Ecto neural progenitor cell (in vitro differentiated cells): Measurements from ENCODE around the gene MAGI1.

Experiments used
- DNase-seq: peaks from one replicate; pipeline ENCODE4 v3.0.0-alpha.2; 2018; ENCODE audit warnings: low spot score

The MAGI1 gene

DNA sequence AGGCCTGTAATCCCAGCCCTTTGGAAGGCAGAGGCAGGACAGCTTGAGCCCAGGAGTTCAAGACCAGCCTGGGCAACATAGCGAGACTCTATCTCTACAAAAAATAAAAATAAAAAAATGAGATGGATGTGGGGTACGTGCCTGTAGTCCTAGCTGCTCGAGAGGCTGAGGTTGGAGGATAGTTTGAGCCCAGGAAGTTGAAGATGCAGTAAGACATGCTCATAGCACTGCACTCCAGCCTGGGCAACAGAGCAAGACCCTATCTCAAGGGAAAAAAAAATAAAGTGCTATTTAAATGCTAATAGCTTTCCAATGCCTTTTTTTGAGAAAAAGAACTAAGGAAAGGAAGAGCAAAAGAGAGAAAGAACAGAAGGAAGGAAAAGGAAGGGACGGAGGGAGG, 94.5 kb downstream of the MAGI1 start:
- DNase-seq = no peak

DNA sequence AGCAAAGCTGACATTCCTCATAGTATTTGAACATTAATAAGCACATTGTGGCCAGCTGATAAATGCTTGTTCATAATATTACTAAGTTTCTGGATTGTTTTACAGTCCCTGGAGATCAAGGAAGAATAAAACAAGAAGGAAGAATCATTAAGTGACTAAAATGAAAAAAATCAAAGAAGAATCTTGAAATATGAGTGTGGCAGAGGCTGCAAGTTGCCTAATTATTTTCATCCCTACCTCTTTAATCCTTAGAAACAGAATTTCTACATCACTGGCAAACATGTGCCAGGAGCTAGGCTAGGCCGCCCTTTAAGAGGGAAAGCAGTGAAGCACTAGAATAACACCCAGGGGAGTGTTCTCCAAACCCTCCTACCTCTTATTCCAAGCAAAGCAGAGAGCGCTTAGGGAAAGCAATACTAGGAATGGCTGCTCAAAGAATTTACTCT, 98.9 kb downstream of the MAGI1 start:
- no peak for DNase-seq

DNA sequence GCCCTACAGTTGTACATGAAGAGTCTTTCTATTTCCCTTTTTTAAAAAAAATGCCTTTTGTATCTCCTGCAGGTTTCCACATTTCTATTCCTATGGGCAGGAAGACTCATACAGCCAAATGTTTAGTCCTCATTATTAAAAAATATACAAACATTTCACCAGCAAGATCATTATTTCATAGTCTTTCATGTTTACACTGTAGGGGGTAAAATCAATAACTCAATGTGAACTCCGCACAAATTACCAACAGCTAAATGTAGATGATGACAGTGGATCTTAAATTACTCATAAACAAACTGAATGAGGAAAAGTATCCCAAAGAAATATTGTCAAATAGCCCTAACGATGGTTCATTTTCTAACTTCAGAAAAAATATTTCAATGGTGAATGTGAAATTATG, 99.5 kb downstream of the MAGI1 start:
- DNase-seq = no peak

DNA sequence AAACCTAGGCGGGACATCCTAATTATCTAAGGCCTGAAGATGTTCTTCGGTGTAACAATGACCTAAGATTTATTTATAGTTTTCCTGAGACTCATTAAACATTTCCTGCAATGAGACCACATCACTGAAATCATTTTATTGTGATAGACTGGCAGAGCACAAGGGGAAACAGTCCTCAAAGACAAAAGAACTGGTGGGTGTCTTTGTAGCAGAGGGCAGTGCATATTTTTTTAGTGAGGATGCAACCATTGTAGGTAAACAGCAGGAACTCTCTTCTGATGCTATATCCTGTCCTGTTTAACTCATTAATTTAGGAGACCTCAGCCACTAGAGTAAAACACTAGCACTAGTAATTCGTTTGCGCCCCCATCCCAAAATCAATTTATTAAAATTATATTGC, 100.0 kb downstream of the MAGI1 start:
- no peak for DNase-seq

DNA sequence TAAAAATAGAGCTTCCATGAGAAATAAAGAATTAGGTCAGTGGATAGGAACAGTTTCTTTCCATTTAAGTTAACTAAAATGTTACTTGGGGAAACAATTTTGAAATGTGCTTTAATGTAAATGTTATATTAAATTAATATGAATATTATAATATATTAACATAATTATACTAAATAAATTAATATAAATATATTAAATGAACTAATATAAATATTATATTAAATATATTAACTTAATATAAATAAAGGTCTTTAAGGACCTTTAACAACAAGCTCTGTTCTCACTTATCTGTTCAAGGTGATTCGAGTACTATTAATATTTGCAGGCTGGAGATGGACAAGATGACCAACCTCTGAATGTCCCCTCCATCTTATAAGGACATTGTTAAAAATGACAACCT, 100.6 kb downstream of the MAGI1 start:
- no peak for DNase-seq

DNA sequence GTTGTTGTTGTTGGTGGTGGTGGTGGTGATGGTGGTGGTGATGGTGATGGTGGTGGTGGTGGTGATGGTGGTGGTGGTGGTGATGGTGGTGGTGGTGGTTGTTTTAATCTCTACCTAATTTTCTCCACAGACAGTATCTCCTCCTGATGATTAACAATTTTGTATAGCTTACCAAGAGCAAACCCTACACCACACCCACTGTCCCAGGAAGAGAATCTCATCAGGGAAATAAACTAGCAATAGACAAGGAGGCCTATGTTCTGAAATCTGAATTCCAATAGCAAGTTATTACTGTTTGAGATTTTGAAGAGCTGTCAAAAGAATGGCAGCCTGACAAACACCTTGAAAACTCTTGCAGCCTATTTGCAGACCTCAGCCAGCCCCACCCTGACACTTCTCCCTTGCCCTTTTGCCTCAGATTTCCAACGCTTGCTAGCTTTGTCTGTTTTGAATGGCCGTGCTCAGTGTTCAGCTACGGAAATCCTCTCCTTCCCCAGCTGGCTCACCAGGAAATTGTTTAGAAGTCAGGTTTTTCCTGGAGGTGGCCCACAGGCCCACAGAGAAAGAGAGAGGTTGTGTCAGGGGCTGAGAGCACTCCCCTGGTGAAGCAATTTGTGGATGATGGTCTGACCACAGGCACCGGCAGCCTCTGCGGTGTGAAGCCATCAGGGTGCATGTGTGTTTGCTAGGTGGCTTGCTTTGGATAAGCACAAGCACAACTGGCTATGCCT, 101.6 kb downstream of the MAGI1 start:
- DNase-seq = peak; percentile 54

DNA sequence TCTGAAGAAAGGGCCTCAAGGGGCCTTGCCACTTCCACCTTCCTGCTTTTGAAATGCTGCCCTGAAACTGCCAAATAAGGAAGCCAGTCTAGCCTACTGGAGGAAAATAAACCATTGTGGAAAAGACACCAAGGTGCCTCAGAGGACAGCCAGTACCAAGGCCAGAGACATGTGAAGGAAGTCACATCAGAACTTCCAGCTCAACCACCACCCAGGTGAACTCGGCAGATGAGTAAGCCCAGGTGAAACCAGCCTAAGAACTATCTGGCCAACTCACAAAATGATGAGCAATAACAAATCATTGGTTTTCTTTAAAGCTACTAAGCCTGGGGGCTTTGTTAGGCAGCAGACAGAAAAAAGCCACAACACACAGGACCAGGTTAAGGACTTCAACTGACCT, 103.0 kb downstream of the MAGI1 start:
- DNase-seq = no peak

DNA sequence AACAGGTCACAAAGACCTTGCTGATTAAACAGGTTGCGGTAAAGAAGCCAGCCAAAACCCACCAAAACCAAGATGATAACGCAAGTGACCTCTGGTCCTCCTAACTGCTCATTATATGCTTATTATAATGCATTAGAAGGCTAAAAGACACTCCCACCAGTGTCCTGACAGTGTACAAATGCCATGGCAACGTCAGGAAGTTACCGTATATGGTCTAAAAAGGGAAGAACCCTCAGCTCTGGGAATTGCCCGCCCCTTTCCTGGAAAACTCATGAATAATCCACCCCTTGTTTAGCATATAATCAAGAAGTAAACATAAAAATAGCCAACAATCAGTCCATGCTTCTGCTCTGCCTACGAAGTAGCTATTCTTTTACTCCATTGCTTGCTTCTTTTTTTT, 108.1 kb downstream of the MAGI1 start:
- no peak for DNase-seq

DNA sequence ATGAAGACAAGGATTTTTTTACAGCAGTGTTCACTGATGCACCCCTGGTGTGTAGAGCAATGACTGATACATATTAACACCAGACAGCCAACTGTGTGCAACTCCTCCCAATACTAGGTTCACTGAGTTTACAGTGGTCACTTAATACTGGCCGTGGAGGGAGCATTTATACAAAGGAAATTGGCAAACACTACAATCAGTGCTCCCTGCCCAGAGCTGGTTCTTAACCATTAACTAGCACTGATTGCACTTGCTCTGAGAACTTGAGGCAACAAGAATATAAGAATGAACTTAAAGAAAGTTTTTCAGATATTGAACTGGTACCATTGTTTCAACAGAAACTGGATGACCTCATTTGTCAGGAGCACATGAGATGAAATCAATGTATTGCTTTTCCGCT, 110.6 kb downstream of the MAGI1 start:
- no peak for DNase-seq

DNA sequence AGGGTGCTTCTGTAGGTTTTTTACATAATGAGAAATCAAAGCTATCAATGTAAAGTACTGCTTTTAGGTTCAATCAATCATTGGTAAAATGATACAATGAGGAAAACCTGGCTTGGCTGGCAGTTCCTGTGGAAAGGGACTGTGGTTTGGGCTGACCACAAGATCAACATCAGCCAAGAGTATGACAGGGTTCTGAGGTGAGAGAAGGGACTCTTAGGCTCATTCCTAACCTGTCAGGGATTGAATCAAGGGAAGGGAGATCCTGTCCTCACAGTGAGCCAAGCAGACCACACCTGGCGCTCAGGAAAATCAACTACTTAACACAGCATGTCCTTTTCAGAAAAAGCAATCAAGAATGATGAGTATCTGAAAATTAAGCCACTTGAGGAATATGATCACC, 111.1 kb downstream of the MAGI1 start:
- DNase-seq = no peak

DNA sequence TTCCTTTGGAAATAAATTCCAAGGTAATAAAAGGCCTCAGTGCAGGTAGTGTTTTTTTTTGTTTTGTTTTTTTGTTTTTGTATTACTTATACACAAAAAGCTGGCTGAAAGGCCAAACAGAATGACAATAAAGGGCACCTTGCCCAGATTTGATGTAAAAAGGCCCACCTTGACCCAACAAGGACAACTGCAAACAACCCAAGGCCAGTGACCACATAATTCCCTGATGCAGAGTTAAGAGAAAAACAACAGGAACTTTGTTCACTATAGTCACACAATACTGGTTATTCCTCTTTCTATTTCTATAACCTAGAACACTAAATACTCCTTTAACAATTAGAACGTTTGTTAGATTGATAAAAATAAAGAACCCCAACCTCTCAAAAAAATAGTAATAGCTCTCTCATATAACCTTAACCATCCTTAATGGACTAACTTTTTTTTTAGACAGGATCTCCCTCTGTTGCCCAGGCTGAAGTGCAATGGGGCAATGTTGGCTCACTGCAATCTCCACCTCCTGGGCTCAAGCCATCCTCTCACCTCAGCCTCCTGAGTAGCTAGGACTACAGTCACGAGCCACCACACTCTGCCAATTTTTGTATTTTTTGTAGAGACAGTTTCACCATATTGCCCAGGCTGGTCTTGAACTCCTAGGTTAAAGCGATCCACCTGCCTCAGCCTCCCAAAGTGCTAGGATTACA, 113.3 kb downstream of the MAGI1 start:
- DNase-seq = no peak

DNA sequence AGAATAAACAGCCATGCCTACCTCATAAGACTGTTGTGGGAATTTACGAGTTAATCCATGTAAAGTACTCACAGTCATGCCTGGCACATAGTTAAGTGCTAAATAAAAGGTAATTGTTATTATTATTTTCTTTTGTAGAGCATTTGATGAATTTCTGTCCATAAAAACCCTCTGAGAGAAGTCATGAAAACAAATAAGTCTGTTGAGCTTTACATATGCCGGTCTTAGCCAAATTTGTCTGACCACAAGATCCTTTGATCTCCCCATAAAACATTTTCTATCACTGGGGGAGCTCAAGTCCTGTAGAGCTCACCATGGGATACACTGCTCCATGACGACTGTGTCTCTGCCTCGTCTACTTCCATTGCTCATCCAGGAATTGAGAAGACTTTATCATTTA, 114.0 kb downstream of the MAGI1 start:
- no peak for DNase-seq

DNA sequence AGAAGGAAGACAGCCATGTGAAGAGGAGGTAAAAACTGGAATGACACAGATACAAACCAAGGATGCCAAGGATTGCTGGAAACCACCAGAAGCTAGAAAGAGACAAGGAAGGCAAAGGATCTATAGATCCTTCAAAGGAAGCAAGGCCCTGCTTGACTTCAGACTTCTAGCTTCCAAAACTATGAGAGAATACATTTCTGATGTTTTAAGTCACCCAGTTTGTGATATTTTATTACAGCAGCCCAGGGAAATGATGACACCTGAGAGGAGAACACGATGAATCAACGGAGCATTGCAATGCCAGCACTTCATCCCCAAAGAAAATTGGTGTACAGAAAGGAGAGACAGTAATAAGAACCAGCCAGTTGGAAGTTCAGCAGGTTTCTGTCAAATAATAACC, 116.3 kb downstream of the MAGI1 start:
- DNase-seq = no peak

DNA sequence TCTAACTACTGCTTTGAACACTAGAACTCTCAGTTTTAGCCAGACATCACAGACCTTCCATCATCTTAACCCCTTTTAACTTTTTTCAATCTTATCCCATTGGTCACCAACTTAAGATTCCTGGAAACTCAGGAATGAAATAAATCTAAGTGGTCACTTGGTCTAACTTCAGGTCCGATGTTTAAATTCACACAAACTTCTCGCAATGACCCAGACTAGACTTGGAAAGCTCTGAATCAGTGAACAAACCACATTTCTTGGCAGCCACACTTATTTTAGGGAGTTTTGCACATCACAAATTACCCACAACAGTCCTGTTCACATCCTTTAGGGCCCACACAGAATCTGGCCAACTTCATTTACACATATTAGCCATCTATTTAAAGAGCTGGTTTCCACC, 118.9 kb downstream of the MAGI1 start:
- no peak for DNase-seq

DNA sequence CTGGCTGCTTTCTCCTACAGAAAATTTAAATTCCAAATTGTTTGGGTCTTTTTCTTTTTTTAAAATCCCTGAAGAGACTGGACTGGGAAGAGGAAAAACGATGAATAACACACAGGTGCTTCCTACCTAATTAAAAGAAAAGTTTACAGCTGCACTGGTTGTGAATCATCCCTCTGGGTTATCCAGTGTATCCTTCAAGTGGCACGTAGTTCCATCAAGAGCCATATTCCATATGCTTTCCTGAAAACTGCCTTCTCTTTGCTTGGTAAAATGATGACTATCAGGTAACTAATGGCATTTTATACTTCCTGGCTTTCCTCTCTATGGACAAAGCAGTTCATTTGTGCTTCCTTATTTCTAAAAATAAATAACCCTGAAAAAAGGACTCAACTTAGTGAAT, 123.2 kb downstream of the MAGI1 start:
- no peak for DNase-seq

DNA sequence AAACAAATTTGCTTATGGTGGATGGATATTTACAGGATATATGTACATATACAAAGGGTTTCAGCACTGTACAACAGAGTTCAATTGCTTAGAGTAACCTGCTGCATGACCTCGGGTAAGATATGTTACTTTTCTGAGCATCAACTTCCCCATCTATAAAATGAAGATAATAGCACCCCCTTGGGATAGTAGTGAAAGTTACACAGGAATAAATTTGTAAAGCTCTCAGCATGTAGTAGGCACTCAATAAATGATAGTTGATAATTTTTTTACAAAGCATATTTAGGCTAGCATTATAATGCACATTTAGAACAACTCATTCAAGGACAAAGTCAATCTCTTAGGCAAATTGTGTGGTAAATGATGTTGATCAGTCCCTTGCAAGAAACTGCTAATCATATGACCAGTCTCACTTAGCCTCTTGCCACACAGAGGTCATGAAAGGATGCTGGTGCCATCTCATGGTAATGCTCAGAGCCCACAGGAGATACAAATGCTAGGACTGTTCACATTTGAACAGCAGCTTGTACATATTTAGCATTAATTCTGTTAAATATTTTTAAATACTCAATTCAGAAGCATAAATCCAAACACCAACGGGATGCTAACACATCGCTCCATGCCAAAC, 123.9 kb downstream of the MAGI1 start:
- DNase-seq = no peak

DNA sequence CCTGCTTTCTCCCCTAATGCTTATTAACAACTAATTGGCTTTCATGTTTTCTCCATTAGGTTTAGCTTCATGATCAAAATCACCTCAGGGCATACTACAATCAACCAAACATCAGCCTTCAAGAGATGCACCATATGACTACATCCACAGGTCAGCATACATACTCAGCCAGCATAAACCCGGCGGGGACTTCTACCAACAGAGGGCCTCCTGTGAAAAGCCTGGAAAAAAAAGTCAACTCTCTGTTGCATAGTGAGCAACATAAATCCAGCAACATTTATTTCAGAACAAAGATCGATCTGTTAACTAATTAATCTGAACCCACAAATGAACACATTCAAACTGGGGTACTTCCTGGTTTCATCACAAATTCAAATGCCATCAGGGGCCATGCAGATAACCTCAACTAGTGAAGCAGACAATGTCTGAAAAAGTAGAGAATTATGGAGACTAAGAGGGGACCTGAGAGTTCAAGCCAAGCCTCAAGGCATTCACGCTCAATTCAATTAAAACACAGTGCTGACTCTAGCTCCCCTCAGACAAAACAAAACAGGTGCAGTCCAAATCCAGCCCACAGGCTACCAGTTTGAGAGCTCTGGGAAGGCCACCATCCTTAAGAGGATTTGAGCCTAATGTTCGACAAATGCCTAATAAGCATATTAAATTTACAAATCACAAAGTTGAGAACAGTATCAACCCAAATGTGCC, 124.5 kb downstream of the MAGI1 start:
- DNase-seq = no peak

DNA sequence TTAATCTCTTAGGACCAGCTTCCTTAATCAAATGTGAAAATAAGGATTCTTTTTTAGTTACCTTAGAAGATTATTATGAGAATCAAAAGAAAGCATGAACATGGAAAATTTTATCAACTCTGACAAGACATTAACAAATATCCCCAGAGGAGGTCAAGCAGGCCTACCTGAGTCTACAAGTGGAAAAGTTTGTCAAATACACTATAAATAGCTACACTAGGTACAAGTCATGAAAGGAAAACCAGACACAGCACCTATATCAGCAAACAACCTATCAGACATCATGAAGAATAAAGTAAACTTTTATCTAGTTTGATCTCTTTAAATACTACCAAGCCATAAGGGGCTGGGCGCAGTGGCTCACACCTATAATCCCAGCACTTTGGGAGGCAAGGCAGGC, 126.1 kb downstream of the MAGI1 start:
- no peak for DNase-seq

DNA sequence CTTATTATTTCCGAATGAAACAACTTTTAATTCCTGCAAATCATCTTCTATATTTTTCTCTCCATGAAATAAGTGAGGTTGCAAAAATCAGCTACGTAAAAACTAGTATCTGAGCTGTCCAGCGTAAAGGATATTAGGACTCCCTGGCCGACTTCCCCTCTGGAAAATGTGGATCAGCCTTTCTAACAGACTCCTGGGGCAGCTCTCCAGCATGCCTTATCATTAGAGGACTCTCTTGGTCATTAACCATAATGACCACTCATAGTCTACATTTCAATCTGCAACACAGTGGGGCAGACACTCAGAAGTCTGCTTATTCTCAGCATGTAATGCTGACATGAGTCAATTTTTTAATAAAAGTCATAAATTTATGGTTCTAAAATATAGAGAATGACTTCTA, 130.1 kb downstream of the MAGI1 start:
- no peak for DNase-seq

DNA sequence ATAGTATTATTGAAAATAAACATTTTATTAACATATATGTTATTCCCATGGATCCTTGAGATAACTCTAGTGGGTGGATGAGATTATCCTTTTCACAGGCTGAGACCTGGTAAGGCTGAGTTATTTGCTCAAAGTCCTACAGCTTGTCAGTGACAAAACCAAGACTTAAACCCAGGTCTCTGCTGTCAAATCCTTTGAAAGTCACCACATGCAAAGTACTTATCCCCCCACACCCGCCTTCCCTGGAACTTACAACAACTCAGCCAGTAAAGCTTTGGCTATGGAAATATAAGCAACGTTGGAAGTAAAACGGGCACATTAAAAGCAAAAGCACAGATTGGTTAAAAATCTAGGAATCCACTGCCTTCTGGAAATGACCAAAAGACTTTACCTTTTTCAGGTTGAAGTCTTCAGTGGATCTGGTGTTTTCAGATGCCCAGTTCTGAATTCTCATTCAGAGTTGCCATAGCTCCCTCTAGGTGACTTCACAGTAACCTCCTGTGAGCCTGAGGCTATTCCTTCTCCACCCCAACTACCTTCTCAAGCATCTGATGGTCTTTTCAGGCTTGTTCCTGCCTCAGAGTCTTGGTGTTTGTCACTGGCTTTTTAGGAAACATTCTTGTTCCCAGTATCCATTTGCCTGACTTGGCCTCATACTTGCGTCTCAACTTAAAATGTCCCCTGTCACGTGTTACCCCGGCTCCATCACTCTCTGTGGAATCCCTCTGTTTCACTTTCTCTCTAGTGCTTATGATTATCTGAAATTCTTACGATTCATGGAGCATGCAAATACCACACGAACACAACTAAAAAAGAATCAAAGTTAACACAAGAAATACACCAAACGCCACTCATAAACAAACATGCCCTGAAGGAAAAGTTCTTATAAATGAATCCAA, 131.2 kb downstream of the MAGI1 start:
- no peak for DNase-seq

DNA sequence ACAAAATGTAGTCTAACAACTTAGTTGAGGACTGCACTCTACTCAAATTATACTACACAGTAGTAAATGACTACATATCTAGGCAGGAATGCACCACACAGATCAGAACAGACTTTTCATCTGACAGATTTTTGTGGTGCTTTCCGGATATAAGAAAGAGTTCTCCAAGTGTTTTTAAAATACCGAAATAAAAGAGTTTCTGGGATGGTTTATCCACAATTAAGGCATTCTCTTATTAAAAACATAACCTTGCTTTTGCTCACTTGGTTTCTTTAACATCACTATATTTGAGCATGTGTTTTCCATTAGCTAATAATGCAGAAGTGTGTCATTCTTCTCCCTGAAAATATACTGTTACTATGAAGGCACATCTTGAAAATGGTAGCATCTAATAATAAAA, 132.9 kb downstream of the MAGI1 start:
- no peak for DNase-seq

DNA sequence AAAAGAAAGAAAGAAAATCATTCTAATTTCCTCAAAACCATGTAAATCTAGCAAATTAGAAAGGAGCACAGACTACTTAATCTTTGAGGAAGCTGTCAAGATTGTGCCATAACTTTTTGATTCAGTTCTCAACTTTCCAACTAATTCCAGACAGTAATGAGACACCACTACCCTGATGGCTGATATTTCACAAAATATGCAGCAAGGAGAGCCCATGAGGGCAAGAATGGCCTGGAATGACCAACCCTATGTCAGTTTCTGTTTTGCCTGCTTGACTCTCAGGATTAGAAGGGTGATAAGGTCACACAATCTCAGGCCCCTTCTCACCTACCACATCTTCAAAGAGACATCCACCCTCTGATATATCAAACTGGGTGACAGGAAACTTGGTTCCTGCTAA, 134.7 kb downstream of the MAGI1 start:
- DNase-seq = no peak
